CD14-positive monocyte (primary cell): ENCODE data around the gene HSPBAP1. TPM values are rescaled to one million over a fixed set of nuclear protein-coding genes. Genes with fewer than 3 reads are reported as not detected.

ENCODE experiments used
- DNase-seq, 3 donors: peaks; one replicate each; pipeline ENCODE4 v3.0.0-alpha.2; 2011 to 2022
- H2AFZ ChIP-seq: 2 replicates; pipeline ENCODE4 v1.6.0; 2012; ENCODE audit warnings: mild to moderate bottlenecking, low read depth, low read length, inconsistent platforms; ENCODE audit not compliant: insufficient read depth, poor library complexity, severe bottlenecking
- H3K27ac ChIP-seq, 2 donors: 1 replicate in 1 of 2; 2 replicates in 1 of 2; pipeline ENCODE4 v1.5.1; 2012 to 2013; ENCODE audit warnings: low read length in 2 of 2, control low read depth in 1 of 2, inconsistent platforms in 1 of 2, low read depth in 1 of 2, mild to moderate bottlenecking in 1 of 2
- H3K27me3 ChIP-seq, 2 donors: one replicate each; pipeline versions ENCODE4 v1.6.0 to v1.6.1; 2011 to 2013; ENCODE audit warnings: low read length in 2 of 2; ENCODE audit not compliant: control insufficient read depth in 2 of 2, insufficient read depth in 2 of 2
- H3K36me3 ChIP-seq, 2 donors: replicated peaks in 1 of 2; 1 replicate in 1 of 2; 2 replicates in 1 of 2; pipeline versions ENCODE4 v1.5.1 to v1.6.1; 2012 to 2013; ENCODE audit warnings: low read length in 2 of 2, control low read depth in 1 of 2, inconsistent platforms in 1 of 2, mild to moderate bottlenecking in 1 of 2; ENCODE audit not compliant: insufficient read depth in 2 of 2, control insufficient read depth in 1 of 2
- H3K4me1 ChIP-seq, 2 donors: 1 replicate in 1 of 2; 2 replicates in 1 of 2; pipeline versions ENCODE4 v1.5.1 to v1.6.1; 2012 to 2013; ENCODE audit warnings: low read length in 2 of 2, control low read depth in 1 of 2, inconsistent platforms in 1 of 2, mild to moderate bottlenecking in 1 of 2, moderate library complexity in 1 of 2; ENCODE audit not compliant: insufficient read depth in 2 of 2, control insufficient read depth in 1 of 2
- H3K4me2 ChIP-seq: replicated peaks from 2 replicates; pipeline ENCODE3; 2012; ENCODE audit warnings: low read length, moderate library complexity, mild to moderate bottlenecking; ENCODE audit not compliant: poor library complexity, severe bottlenecking; ENCODE audit errors: extremely low read depth
- H3K4me3 ChIP-seq, 3 experiments: fragments of 200-600 bp in 1 of 3; sonication (generic) in 1 of 3; replicated peaks in 1 of 3; 1 replicate in 2 of 3; 2 replicates in 1 of 3; pipeline ENCODE4 v1.5.1; 2011 to 2013; ENCODE audit warnings: low read length in 3 of 3, mild to moderate bottlenecking in 3 of 3, control low read depth in 2 of 3, low read depth in 2 of 3, inconsistent platforms in 1 of 3, moderate library complexity in 1 of 3
- H3K79me2 ChIP-seq: 2 replicates; pipeline ENCODE4 v1.6.0; 2012; ENCODE audit warnings: mild to moderate bottlenecking, control low read depth, inconsistent platforms, low read length, moderate library complexity; ENCODE audit not compliant: insufficient read depth
- H3K9ac ChIP-seq: 2 replicates; pipeline ENCODE4 v1.6.0; 2017; ENCODE audit warnings: low read length, mild to moderate bottlenecking; ENCODE audit not compliant: insufficient read depth, poor library complexity, severe bottlenecking
- H3K9me3 ChIP-seq, 2 donors: replicated peaks in 1 of 2; 1 replicate in 1 of 2; 2 replicates in 1 of 2; pipeline versions ENCODE4 v1.5.1 to v1.6.1; 2012 to 2013; ENCODE audit warnings: low read length in 2 of 2, control low read depth in 1 of 2; ENCODE audit not compliant: control insufficient read depth in 1 of 2, insufficient read depth in 1 of 2
- H4K20me1 ChIP-seq: 2 replicates; pipeline ENCODE4 v1.6.0; 2012; ENCODE audit warnings: mild to moderate bottlenecking, low read length, control low read depth, moderate library complexity; ENCODE audit not compliant: insufficient read depth
- H3K27ac Mint-ChIP-seq, 7 donors: one replicate each; pipeline ENCODE4 v1.8.0; 2020; ENCODE audit warnings: mild to moderate bottlenecking in 7 of 7, mixed read lengths in 7 of 7, moderate library complexity in 6 of 7, inconsistent platforms in 2 of 7
- H3K27me3 Mint-ChIP-seq, 3 donors: one replicate each; pipeline ENCODE4 v1.8.0; 2021 to 2022; ENCODE audit warnings: low read depth in 3 of 3, mild to moderate bottlenecking in 3 of 3, mixed read lengths in 3 of 3, moderate library complexity in 3 of 3, inconsistent platforms in 1 of 3
- H3K36me3 Mint-ChIP-seq, 2 donors: one replicate each; pipeline ENCODE4 v1.8.0; 2020; ENCODE audit warnings: mixed read lengths in 2 of 2, inconsistent platforms in 1 of 2, mild to moderate bottlenecking in 1 of 2
- H3K4me1 Mint-ChIP-seq: one replicate; pipeline ENCODE4 v1.8.0; 2020; ENCODE audit warnings: mild to moderate bottlenecking, mixed read lengths
- H3K4me3 Mint-ChIP-seq, 2 donors: one replicate each; pipeline ENCODE4 v1.8.0; 2020; ENCODE audit warnings: mild to moderate bottlenecking in 2 of 2, mixed read lengths in 2 of 2, moderate library complexity in 1 of 2
- H3K9me3 Mint-ChIP-seq, 7 donors: one replicate each; pipeline ENCODE4 v1.8.0; 2020 to 2022; ENCODE audit warnings: mixed read lengths in 7 of 7, mild to moderate bottlenecking in 6 of 7, moderate library complexity in 6 of 7, inconsistent platforms in 2 of 7
- CTCF ChIP-seq: fragments of 200-600 bp; IDR thresholded peaks from one replicate; pipeline ENCODE4 v1.8.0; 2022; ENCODE audit warnings: antibody characterized with exemption, mild to moderate bottlenecking
- WGBS: methylation state at CpG from one replicate; pipeline ENCODE4 v1.1.5; 2013; ENCODE audit warnings: missing lambda C conversion rate; ENCODE audit not compliant: insufficient coverage; 5-methylcytosine and 5-hydroxymethylcytosine counted together
- intact Hi-C, 2 donors: fragments of 100-400 bp; cut with micrococcal nuclease; formaldehyde crosslinking; loops; one replicate each; pipeline versions ENCODE4 v1.15.0 to v1.15.1; 2023
- polyA plus RNA-seq, 3 donors: library from polyadenylated mRNA; depleted of rRNA in 1 of 3; unstranded in 2 of 3; stranded (reverse) in 1 of 3; fragments of 300-500 nt in 2 of 3; fragments of >200 nt in 1 of 3; fragmentation: Illumina TruSeq in 2 of 3; gene quantifications; 1 replicate in 2 of 3; 2 replicates in 1 of 3; pipeline ENCODE4 v1.2.3, GENCODE V29; 2012 to 2021

The HSPBAP1 gene
- polyA plus RNA-seq, 3 donors, result 11.7 to 48.2 (median 11.9) TPM

- H2AFZ ChIP-seq, result no peak overlapping the region
- H3K79me2 ChIP-seq, result peaks cover 31% of the 10 kb centered on the region
- TF ChIP-seq CTCF, result no peak
- peak overlapping the region; percentile 93 to 96 for H3K27ac ChIP-seq
- no peak overlapping the region for H3K9ac ChIP-seq
- peaks cover 77 to 87% of the 10 kb centered on the region in 2 donors for H3K4me1 ChIP-seq
- Mint-ChIP-seq H3K9me3 (peaks cover 0 to 5% (median 0%) of the 10 kb centered on the region in 7 donors), H3K36me3 (peaks cover 9 to 29% of the 10 kb centered on the region in 2 donors), H3K4me1 (peaks cover 71% of the 10 kb centered on the region), H3K27me3 (no peaks in the 10 kb centered on the region), H3K4me3 (no peak overlapping the region), H3K27ac (peak overlapping the region; percentile 98 to 99 (median 99))
- H4K20me1 ChIP-seq, result no peaks in the 10 kb centered on the region
- intact Hi-C loops, result loop anchor here in 1 of 2 donors (2.0 kb wide), 1 partner anchor 24 kb away; the partner anchor contains the start of gene SLC49A4
- WGBS, result no CpG with 5 or more reads among the region's 5 CpGs
- peaks cover 0 to 2% of the 10 kb centered on the region in 2 donors for H3K36me3 ChIP-seq
- H3K27me3 ChIP-seq, result no peaks in the 10 kb centered on the region
- H3K4me2 ChIP-seq, result no peak overlapping the region
- H3K9me3 ChIP-seq, result no peaks in the 10 kb centered on the region
- no peak overlapping the region for H3K4me3 ChIP-seq
- peak; percentile 47 to 63 (median 51) for DNase-seq
Measured at GRCh38 chr3:122770521-122771202, 23.0 kb downstream of the HSPBAP1 start.

GRCh38 chr3:122767540-122768372, 25.9 kb downstream of the HSPBAP1 start:
- WGBS, result 0% methylated on average over 1 of the region's 3 CpGs
- Mint-ChIP-seq H3K36me3 (peaks cover 15 to 25% of the 10 kb centered on the region in 2 donors), H3K27ac (peak overlapping the region; percentile 98 to 99 (median 99)), H3K9me3 (peaks cover 0 to 5% (median 0%) of the 10 kb centered on the region in 7 donors), H3K27me3 (peaks cover 0 to 1% (median 0%) of the 10 kb centered on the region in 3 donors), H3K4me3 (peak overlapping the region; percentile 55 to 80), H3K4me1 (peaks cover 65% of the 10 kb centered on the region)
- H3K4me3 ChIP-seq, result peak overlapping the region; percentile 4 to 48 (median 19)
- H3K9ac ChIP-seq, result peak overlapping the region; percentile 57
- peak overlapping the region; percentile 64 for H2AFZ ChIP-seq
- intact Hi-C loops, result loop anchor here in 1 of 2 donors (2.0 kb wide), 1 partner anchor 27 kb away; the partner anchor contains the start of gene SLC49A4
- H3K4me1 ChIP-seq, result peaks cover 66 to 72% of the 10 kb centered on the region in 2 donors
- H3K27ac ChIP-seq, result peak overlapping the region; percentile 89 to 93
- H3K9me3 ChIP-seq, result no peaks in the 10 kb centered on the region
- H3K4me2 ChIP-seq, result peak overlapping the region; percentile 64
- H4K20me1 ChIP-seq, result no peaks in the 10 kb centered on the region
- no peak for TF ChIP-seq CTCF
- H3K27me3 ChIP-seq, result no peaks in the 10 kb centered on the region
- H3K36me3 ChIP-seq, result peaks cover 0 to 4% of the 10 kb centered on the region in 2 donors
- peak; percentile 60 to 85 (median 76) for DNase-seq
- peaks cover 43% of the 10 kb centered on the region for H3K79me2 ChIP-seq
